Dedifferentiated amniotic fluid mesenchymal stem cell (primary cell): Measurements from ENCODE around the gene GMPPA.

Source experiments
- DNase-seq: peaks from one replicate; pipeline ENCODE4 v3.0.0-alpha.2; 2016; ENCODE audit errors: extremely low spot score

Gene GMPPA

GRCh38 chr2:219521066-219521880 lies 22.6 kb downstream of the GMPPA start:
- no peak for DNase-seq

DNA sequence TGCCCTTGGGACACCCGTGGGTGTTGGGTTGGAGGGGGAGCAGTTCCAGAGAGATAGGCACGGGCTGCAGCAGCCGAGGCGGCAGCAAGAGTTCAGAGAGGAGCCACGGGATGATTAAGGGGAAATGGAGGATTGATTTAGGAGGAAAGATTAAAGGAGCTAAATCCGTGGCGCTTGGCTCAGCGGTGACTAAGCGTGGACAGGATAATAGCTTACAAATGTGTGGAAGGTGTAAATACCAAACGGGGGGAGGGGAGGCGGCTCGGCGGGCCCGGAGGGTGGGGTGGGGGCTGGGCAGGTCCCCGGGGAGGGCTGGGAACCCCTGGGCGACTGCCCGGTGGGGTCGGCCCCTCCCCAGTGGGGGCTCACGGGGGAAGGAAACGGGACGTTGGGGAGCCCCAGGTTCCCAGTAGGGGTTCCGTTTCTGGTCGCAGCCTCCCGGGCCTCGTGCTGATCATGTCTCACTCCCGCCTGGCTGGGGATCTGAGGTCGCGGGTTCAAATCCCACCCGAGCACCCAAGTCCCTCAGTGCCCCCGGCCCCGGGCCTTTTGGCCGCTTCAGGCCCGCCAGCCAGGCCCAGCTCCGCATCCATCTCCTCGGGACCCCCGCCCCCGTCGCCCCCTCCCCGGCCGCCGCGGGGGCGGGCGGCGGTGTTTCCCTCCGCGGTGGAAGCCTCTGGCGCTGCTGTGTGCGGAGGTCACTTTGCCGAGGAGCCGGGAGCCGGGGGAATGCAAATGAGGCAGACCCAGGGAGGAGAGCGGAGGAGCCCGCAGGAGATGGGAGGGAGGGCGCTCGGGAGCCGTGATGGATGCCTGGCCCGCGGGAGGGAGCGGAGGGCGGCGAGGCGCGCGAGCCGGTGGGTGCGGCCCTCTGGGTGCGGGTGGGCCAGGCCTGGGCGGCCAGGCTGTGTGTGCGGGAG lies 23.7 kb downstream of the GMPPA start:
- DNase-seq = no peak

DNA sequence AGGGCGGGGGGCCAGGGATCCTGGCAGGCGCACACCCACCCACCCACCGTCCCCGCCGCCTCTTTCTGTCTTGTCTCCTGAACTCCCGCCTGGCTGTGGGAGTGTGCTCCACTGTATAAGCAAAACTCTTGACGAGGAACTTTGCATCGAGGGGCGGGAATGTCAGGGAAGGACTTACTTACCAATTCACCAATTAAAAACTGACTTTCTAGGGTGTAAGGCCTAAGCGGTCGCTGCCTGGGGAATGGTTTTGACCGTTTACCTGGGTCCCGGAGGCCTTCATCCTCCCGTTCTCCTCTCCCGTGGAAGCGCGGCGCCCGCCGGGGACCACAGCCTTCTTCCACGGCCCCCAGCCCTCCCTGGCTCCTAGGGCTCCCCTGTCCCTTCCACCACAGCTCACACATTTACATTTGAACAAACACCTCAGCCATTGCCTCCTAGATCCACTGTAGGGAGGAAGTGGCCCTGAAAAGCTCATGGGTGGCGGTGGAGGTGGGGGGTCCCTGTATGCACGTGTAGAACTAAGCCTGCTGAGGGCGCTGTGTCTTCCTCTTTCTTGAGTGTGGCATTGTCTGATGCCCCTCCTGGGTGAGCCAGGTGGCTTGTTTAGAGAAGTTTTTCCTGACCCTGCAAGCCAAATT lies 24.5 kb downstream of the GMPPA start:
- no peak for DNase-seq

DNA sequence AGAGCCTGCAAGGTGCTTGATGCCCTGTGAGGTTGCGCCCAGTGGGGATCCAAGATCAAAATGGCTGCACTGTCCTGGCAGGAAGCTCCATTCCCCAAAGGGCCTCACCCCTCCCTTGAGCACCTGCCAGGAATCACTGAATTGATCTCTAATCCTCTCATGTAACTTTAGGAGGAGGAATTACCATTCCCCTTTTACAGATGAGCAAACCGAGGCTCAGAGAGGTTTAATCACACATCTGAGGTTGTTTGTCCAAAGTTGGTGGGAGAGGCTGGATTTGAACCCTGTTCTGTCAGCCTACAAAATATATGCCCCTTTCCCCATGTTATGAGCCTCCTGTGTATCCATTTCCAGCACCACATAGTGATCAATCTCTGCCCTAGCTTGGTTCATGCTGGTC lies 26.1 kb downstream of the GMPPA start:
- DNase-seq = no peak

DNA sequence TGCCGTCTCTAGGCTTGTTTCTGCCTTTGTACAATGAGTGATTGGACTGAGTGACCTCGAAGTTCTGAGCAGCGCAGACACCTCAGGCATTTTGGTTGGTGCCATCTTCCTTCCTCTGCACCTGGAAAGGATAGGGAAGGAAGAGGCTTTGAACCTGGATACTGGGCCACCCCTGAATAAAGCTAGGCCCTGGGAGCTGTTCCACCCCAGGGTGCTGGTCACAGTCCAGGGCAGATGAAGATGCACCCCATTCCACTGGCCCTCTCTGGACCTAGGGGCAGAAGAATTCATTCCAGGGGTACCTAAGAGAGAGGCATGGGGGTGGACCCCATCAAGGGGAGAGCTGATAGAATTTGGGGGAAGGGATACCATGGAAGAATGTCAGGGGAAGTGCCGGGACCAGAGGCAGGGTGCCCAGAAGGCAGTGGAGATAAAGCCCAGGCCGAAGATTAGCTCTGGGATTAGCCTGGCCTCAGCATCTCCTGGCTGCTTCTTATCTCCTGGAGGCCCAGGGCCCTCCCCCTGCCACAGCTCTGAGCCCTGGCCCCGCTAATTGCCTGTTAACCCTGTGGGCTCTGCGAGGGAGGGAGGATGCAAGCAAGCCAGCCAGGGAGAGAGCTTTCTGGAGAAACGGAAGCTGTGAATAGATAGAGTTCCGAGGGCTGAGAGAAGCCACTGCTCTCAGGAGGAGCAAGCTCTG lies 27.0 kb downstream of the GMPPA start:
- DNase-seq = no peak

- DNase-seq = no peak
Observed at GRCh38 chr2:219526320-219527075, 27.8 kb downstream of the GMPPA start.

- DNase-seq = no peak
Observed at GRCh38 chr2:219527076-219527394, 28.3 kb downstream of the GMPPA start.

DNA sequence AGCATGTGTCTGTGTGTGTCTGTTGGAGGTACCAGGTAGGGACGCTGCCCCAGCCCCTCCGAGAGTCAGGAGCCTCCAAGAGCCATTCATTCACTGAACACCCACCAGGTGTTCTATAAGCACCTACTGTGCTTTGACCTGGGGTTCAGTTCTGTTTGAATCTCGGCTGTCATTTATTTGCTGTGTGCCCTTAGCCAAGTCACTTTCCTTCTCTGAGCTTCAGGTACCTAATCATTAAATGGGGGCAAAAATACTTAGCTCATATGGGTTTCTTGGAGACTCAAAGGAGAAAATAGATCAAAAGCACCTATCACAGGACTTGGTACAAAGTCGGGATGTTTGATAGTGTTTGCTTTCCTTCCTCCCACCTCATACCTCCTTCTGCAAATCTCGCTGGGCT lies 28.8 kb downstream of the GMPPA start:
- DNase-seq = no peak

- DNase-seq = peak; percentile 83
Observed at GRCh38 chr2:219530048-219530963, 31.6 kb downstream of the GMPPA start.

DNA sequence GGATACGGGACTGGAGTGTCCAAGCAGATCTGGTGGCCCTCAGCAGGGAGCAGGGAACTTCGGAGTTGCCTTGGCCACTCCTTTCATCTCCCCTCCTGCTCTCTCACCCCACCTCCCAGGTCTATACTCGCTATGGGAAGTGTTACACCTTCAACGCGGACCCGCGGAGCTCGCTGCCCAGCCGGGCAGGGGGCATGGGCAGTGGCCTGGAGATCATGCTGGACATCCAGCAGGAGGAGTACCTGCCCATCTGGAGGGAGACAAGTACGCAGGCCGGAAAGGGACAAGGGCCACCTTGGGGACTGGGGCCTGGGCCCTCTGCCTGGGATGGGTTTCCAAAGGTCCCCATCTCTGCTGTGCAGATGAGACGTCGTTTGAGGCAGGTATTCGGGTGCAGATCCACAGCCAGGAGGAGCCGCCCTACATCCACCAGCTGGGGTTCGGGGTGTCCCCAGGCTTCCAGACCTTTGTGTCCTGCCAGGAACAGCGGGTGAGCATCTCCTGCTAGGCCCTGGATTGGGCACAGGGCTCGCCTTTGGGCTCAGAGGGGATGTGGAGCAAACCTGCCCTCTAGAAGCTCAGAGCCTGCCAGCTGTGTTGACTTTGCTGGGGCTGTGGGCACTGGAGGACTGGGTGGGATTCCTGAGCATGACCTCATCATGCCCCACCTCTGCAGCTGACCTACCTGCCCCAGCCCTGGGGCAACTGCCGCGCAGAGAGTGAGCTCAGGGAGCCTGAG lies 33.1 kb downstream of the GMPPA start:
- DNase-seq = no peak

DNA sequence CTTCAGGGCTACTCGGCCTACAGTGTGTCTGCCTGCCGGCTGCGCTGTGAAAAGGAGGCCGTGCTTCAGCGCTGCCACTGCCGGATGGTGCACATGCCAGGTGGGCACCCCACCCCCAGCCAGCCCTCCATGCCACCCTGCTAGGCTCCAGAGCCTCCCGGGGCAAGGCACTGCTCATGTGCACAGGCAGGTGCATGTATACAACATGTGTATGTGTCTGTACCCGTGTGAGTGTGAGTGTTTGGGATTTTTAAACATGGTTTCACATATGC lies 33.6 kb downstream of the GMPPA start:
- DNase-seq = no peak

DNA sequence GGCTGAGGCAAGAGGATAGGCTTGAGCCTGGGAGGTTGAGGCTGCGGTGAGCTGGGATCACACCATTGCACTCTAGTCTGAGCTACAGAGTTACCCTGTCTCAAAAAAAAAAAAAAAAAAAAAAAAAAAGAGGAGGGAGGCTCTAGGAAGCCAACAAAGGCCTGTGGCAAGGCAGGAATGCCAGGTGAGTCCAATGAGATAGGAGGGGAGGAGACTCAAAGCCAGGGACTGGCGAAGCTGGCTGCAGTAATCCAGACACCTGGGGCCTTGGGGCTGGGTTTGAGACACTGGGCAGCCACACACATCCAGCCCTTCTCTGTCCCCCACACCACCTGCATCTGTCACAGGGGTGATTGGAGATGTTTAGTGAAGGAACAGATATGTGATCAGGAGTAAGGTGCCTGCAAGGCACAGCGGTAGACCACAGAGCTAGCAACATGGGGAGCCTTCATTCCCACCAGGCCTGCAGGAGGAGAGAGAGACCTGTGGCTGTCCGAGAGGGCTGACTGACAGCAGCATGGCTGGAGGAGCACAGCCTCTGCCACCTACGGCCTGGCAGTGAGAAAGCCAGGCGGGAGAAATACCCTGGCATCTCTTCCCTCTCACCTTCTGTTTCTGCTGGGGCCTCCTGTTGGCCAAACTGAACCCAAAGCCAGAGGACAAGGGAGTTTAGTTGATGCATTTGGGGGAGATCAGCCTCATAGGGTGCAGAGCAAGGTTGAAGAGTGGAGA lies 35.4 kb downstream of the GMPPA start:
- no peak for DNase-seq

DNA sequence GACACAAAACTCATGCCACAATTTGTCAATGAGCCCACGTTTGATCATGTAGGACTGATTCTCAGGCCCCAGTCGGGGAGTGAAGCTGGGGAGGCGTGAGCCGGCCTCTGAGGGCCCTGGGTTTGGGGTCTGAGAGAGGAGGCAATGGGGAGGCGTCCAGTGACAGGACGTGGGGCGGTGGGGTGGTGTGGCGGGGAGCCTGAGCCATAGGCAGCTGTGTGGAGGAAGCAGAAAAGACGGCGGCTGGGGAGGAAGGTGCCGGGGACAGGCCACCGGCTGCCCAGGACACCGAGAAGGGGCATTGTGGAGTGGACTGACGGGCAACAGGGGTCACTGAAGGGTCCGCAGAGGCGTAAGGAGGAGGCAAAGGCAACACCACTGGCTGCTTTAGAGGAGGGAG lies 37.7 kb downstream of the GMPPA start:
- no peak for DNase-seq

GRCh38 chr2:219536967-219537366 lies 38.3 kb downstream of the GMPPA start:
- DNase-seq = no peak

DNA sequence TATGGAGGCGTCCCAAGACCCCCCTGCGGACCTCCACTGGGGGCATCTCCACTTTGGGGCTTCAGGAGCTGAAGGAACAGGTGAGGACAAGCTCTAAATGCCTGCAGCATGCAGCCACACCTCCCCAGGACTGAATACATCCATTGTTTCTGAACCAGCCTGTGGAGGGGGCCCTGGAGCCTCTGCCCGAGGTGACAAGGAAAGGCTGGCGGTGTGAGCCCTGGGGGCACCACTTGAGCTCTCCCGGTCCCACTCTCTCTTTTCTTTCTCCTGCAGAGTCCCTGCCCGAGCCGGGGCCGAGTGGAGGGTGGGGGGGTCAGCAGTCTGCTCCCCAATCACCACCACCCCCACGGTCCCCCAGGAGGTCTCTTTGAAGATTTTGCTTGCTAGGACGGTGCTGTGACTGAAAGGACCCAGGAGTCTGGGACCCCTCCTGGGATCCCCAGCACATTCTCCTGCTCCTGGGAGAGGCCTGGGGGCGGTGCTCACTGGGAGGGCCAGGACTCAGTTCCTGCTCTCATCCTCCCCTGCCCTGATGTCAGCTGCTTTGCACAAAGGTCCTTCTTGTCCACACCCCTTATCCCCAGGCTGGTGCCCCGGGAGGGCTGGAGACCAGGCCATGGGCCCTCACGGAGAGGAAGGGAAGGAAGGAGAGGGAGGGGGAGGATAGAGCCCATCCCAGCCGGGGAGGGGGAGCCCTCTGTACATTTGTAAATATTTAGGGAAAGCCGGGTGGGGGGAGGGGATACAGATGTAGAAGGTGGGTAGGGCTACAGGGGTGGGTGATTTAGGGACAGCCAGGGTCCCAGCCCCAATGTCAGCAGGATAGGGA lies 39.2 kb downstream of the GMPPA start:
- no peak for DNase-seq

GRCh38 chr2:219538504-219538951 lies 39.8 kb downstream of the GMPPA start:
- DNase-seq = no peak

DNA sequence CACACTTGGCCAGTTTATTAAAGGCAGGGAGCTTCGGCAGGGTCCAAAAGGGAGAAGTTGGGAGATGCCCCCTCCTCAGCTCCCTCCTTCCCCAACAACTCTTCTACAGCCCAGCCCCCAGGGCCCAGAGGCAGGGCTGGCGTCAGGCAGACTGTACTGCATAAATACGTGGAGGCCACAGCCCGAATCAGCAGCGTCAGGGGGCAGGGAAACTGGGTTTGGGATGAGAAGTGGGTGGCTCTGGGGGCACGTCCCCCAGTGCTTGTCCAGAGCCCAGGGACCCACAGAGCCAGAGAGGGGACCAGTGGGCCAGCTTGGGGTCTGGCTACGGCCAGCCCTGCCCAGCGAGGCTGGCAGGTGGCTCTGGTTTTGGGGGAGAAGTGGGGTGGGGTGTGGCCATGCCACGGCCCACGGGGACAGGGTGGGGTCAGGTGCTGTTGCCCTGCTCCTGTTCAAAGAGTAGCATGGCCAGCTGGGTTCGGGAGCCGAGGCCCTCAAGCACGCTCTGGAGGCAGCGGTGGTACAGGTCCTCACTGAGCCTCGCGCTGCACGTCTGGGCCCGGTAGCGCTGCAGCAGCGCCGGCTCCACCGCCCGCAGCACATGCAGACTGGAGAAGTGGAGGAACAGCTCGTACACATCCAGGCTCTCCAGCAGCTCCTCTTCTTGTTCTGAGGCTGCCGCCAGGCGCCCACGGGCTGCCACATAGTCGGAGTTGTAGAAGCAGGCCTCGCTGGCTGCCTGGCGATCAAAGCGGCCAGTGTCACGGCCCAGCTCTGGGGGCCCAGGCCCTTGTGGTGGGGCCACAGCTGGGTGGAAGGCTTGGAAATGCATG lies 40.5 kb downstream of the GMPPA start:
- no peak for DNase-seq
